Peyer's patch (tissue), 4 donors: ENCODE measurements around the gene RBM18. TPM values are rescaled to one million over a fixed set of nuclear protein-coding genes. Genes with fewer than 3 reads are reported as not detected.

Source experiments
- DNase-seq, 3 donors: peaks; one replicate each; pipeline ENCODE4 v3.0.0-alpha.2; 2017 to 2019
- H3K27ac ChIP-seq, 4 donors: fragments of 200-600 bp; sonication (generic); one replicate each; pipeline ENCODE4 v1.5.1; 2016 to 2019
- H3K27me3 ChIP-seq, 2 donors: fragments of 200-600 bp; sonication (generic); one replicate each; pipeline ENCODE4 v1.5.1; 2019
- H3K36me3 ChIP-seq, 3 donors: fragments of 200-600 bp; sonication (generic); one replicate each; pipeline ENCODE4 v1.5.1; 2016 to 2019
- H3K4me1 ChIP-seq, 4 donors: fragments of 200-600 bp; sonication (generic); one replicate each; pipeline ENCODE4 v1.5.1; 2016 to 2019
- H3K4me3 ChIP-seq, 4 donors: fragments of 200-600 bp; sonication (generic); 1 replicate in 3 of 4; 2 replicates in 1 of 4; pipeline ENCODE4 v1.5.1; 2016 to 2019; ENCODE audit warnings: mild to moderate bottlenecking in 1 of 4
- H3K9me3 ChIP-seq, 4 donors: fragments of 200-600 bp; sonication (generic); one replicate each; pipeline ENCODE4 v1.5.1; 2016 to 2019; ENCODE audit warnings: mild to moderate bottlenecking in 1 of 4
- POLR2A ChIP-seq, 2 donors: fragments of 450-650 bp; IDR thresholded peaks; one replicate each; pipeline ENCODE4 v1.5.1; 2017; ENCODE audit warnings: antibody characterized with exemption in 2 of 2, mild to moderate bottlenecking in 2 of 2, moderate library complexity in 2 of 2
- total RNA-seq, 4 donors: library from RNA; depleted of rRNA; stranded (reverse); fragments of >200 nt; gene quantifications; one replicate each; pipeline ENCODE4 v1.1.0, GENCODE V29; 2016
- TF ChIP-seq, protein P1 (sequence below), 6 experiments: fragments of 450-650 bp in 4 of 6; fragments of 200-600 bp in 2 of 6; sonication (generic) in 1 of 6; IDR thresholded peaks; one replicate each; pipeline ENCODE4 v1.5.1; 2017 to 2019; ENCODE audit warnings: antibody characterized with exemption in 6 of 6, mild to moderate bottlenecking in 3 of 6, moderate library complexity in 1 of 6

Gene RBM18
- total RNA-seq, 4 donors from 2014 or later: 4.5 to 37.1 (median 7.5) TPM

DNA sequence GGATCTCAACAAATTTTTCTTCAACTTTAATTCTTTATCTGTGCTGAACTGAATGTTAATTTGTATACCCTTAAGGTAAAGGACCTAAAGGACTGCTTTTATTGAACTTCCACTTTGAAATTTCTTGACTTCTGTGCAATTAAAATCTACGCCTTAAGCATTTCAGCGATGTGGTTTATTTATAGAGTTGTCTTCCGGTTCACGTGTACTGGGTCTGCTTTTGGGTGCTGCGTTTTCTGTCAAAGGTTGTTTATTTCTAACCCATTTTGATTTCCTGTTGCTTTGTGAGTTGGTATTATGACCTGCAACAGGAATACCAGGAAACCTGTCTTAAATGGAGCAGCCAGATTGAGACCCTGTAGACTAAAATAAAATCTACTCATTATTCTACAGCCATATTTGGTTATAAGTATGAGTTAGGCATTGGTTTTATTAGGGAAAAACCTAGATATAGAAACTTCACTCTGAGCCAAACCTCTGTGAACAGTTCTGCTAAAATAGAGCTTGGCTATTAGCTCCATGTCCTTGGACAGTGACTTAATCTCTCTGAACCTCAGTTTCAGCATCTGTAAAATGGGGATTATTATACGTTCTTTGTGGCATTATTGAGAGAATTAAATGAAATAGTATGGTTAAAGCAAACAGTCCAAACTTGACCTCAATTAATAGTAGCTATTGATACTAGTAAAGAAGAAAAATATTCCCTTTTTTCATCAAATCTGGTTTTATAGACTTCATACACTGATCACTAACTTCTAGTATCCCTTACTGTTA is 3.6 kb upstream of the RBM18 start:
- Histone ChIP-seq H3K36me3 (peaks cover 0 to 14% (median 0%) of the 10 kb centered on the region in 3 donors), H3K9me3 (no peaks in the 10 kb centered on the region), H3K4me3 (no peak overlapping the region), H3K4me1 (peaks cover 0 to 15% (median 6%) of the 10 kb centered on the region in 4 donors), H3K27ac (no peak overlapping the region), H3K27me3 (no peaks in the 10 kb centered on the region)
- no peak for DNase-seq
- TF ChIP-seq, protein P1, sequence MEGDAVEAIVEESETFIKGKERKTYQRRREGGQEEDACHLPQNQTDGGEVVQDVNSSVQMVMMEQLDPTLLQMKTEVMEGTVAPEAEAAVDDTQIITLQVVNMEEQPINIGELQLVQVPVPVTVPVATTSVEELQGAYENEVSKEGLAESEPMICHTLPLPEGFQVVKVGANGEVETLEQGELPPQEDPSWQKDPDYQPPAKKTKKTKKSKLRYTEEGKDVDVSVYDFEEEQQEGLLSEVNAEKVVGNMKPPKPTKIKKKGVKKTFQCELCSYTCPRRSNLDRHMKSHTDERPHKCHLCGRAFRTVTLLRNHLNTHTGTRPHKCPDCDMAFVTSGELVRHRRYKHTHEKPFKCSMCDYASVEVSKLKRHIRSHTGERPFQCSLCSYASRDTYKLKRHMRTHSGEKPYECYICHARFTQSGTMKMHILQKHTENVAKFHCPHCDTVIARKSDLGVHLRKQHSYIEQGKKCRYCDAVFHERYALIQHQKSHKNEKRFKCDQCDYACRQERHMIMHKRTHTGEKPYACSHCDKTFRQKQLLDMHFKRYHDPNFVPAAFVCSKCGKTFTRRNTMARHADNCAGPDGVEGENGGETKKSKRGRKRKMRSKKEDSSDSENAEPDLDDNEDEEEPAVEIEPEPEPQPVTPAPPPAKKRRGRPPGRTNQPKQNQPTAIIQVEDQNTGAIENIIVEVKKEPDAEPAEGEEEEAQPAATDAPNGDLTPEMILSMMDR (IDR thresholded peaks at IDR 0.05): no peak
- TF ChIP-seq POLR2A (IDR thresholded peaks at IDR 0.05): no peak

GRCh38 chr9:122265149-122265915 is 692 bp upstream of the RBM18 start:
- H3K4me1 ChIP-seq: peaks cover 0 to 31% (median 6%) of the 10 kb centered on the region in 4 donors
- H3K4me3 ChIP-seq: peak overlapping the region; percentile 62 to 87 (median 80)
- no peak for TF ChIP-seq POLR2A (IDR thresholded peaks at IDR 0.05)
- TF ChIP-seq, protein P1 (IDR thresholded peaks at IDR 0.05): no peak
- no peak for DNase-seq
- H3K9me3 ChIP-seq: no peaks in the 10 kb centered on the region
- H3K27me3 ChIP-seq: no peaks in the 10 kb centered on the region
- peak overlapping the region; percentile 89 to 95 (median 92) for H3K27ac ChIP-seq
- peaks cover 0 to 13% (median 0%) of the 10 kb centered on the region in 3 donors for H3K36me3 ChIP-seq

DNA sequence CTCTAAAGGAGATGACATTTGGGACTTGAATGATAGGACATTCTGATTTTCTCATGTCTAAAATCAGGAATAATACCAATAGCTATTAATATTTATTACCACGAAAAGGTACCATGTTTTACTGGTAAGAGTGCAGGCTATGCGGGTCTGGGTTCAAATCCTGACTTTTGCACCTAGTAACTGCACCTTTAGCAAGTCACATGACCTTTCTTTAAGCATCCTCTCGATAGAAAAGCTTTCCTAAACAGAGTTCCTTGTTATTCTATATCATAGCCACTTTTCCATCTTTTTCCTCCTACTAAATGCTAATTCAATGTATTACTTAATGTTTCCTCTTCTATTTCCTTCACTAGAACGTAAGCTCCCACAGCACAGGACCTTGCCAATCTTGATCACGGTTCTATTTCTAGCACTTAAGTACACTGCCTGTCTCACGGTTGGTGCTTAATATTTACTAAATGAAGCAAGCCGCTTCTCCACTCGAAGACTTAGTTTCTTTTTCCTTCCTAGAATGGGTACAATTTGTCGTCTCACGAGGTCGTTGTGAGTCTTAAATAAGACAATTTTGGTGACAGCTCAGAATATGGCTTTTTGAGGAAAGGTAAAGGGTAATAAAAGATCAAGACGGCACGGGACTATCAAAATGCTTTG is 816 bp downstream of the RBM18 start:
- TF ChIP-seq POLR2A (IDR thresholded peaks at IDR 0.05): no peak
- TF ChIP-seq, protein P1 (IDR thresholded peaks at IDR 0.05): no peak
- DNase-seq: no peak
- Histone ChIP-seq H3K4me3 (peak overlapping the region; percentile 62 to 87 (median 80)), H3K27me3 (no peaks in the 10 kb centered on the region), H3K9me3 (no peaks in the 10 kb centered on the region), H3K36me3 (peaks cover 0 to 28% (median 0%) of the 10 kb centered on the region in 3 donors), H3K27ac (peak overlapping the region; percentile 89 to 95 (median 92)), H3K4me1 (peaks cover 0 to 31% (median 6%) of the 10 kb centered on the region in 4 donors)

GRCh38 chr9:122262073-122262472 is 2.6 kb downstream of the RBM18 start:
- DNase-seq: no peak
- TF ChIP-seq, protein P1 (IDR thresholded peaks at IDR 0.05): no peak
- TF ChIP-seq POLR2A (IDR thresholded peaks at IDR 0.05): no peak
- Histone ChIP-seq H3K36me3 (peaks cover 0 to 43% (median 0%) of the 10 kb centered on the region in 3 donors), H3K4me1 (peaks cover 0 to 31% (median 6%) of the 10 kb centered on the region in 4 donors), H3K4me3 (no peak overlapping the region), H3K27me3 (no peaks in the 10 kb centered on the region), H3K27ac (peak overlapping the region in 1 of 4 donors; percentile 7), H3K9me3 (no peaks in the 10 kb centered on the region)

DNA sequence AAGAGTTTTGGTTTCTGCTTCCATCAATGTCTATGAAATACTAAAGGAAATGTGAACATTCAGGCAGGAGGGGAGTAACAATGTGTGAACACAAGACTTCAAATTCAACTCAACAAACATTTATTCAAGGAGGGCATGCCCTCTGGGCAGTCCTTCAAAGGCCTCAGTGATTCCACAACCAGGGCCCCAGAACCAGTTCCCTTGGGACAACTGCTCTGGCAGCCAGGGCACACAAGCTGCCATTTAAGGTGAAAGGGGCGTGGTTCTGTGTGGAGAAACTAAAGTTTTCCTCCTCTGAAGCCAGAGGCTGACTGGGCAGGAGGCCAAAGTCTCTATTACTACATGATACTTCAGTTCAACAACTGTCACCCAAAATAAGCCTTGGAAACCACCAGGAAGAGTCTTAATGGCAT is 3.2 kb downstream of the RBM18 start:
- peaks cover 0 to 31% (median 6%) of the 10 kb centered on the region in 4 donors for H3K4me1 ChIP-seq
- peak overlapping the region in 1 of 4 donors; percentile 7 for H3K27ac ChIP-seq
- no peaks in the 10 kb centered on the region for H3K27me3 ChIP-seq
- H3K4me3 ChIP-seq: no peak overlapping the region
- peak in 1 of 3 donors; percentile 57 for DNase-seq
- TF ChIP-seq, protein P1 (IDR thresholded peaks at IDR 0.05): no peak
- TF ChIP-seq POLR2A (IDR thresholded peaks at IDR 0.05): no peak
- no peaks in the 10 kb centered on the region for H3K9me3 ChIP-seq
- peaks cover 0 to 43% (median 0%) of the 10 kb centered on the region in 3 donors for H3K36me3 ChIP-seq
